ENCODE measurements around the gene CDH23.

Gene CDH23

DNA sequence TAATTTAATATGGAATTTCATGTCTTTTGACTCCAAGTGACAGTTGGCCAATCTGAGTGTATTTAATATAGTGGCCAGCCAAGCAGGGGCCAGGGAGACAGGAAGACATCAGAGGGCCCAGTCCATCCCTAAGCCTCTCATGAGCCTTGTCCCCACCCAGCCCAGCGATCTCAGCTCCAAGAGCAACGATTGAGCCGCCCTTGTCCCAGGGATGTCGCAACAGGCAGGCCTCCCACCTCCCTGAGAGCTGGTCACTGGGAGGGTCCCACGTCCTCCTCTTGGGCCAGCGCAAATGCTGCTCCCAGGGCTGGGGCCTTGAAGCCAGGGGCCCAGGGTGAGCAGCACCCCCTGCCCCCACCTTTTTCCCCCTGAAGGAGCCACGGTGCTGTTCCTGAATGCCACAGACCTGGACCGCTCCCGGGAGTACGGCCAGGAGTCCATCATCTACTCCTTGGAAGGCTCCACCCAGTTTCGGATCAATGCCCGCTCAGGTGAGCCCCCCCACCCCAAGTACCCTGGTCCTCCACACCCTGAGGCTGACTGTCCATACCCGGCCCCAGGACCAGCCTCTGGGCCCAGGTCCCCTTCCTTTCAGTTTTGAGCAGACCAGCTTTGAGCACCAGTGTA, 293.5 kb downstream of the CDH23 start:
- H3K36me3 ChIP-seq (ENCODE audit: control insufficient read depth, insufficient read depth, low read length) = no peaks in the 10 kb centered on the region

GRCh38 chr10:71691405-71691804, 294.7 kb downstream of the CDH23 start:
- peaks cover under 1% of the 10 kb centered on the region for H3K4me1 ChIP-seq (ENCODE audit: control insufficient read depth, insufficient read depth, low read length)
- no peaks in the 10 kb centered on the region for H3K9me3 ChIP-seq (ENCODE audit: control insufficient read depth, low read length)
- 89 to 92% methylated on average over 2 of the region's 2 CpGs for WGBS, 2 experiments
- H3K27me3 ChIP-seq (ENCODE audit: control insufficient read depth, insufficient read depth, low read length, poor library complexity, severe bottlenecking) = no peaks in the 10 kb centered on the region
- no peaks in the 10 kb centered on the region for H3K36me3 ChIP-seq (ENCODE audit: control insufficient read depth, insufficient read depth, low read length)
- H3K27ac ChIP-seq (ENCODE audit: insufficient read depth, low read depth, low read length, poor library complexity, severe bottlenecking) = no peak overlapping the region
- no peak overlapping the region for H3K4me3 ChIP-seq (ENCODE audit: insufficient read depth, low read depth, low read length)

More for the DNA sequence above, 293.5 kb downstream of the CDH23 start:
- peaks cover 7% of the 10 kb centered on the region for H3K4me1 ChIP-seq (ENCODE audit: control insufficient read depth, insufficient read depth, low read length)
- H3K27ac ChIP-seq (ENCODE audit: insufficient read depth, low read depth, low read length, poor library complexity, severe bottlenecking) = no peak overlapping the region
- H3K27me3 ChIP-seq (ENCODE audit: control insufficient read depth, insufficient read depth, low read length, poor library complexity, severe bottlenecking) = no peaks in the 10 kb centered on the region
- H3K9me3 ChIP-seq (ENCODE audit: control insufficient read depth, low read length) = no peaks in the 10 kb centered on the region
- 91 to 92% methylated on average over 13 of the region's 13 CpGs for WGBS, 2 experiments
- H3K4me3 ChIP-seq (ENCODE audit: insufficient read depth, low read depth, low read length) = no peak overlapping the region

GRCh38 chr10:71692598-71693306, 296.0 kb downstream of the CDH23 start:
- 81 to 83% methylated on average over 7 of the region's 7 CpGs for WGBS, 2 experiments

GRCh38 chr10:71693377-71693776, 296.7 kb downstream of the CDH23 start:
- no peak overlapping the region for H3K27ac ChIP-seq (ENCODE audit: insufficient read depth, low read depth, low read length, poor library complexity, severe bottlenecking)
- H3K9me3 ChIP-seq (ENCODE audit: control insufficient read depth, low read length) = no peaks in the 10 kb centered on the region
- H3K27me3 ChIP-seq (ENCODE audit: control insufficient read depth, insufficient read depth, low read length, poor library complexity, severe bottlenecking) = no peaks in the 10 kb centered on the region
- no peak overlapping the region for H3K4me3 ChIP-seq (ENCODE audit: insufficient read depth, low read depth, low read length)
- no peaks in the 10 kb centered on the region for H3K36me3 ChIP-seq (ENCODE audit: control insufficient read depth, insufficient read depth, low read length)
- H3K4me1 ChIP-seq (ENCODE audit: control insufficient read depth, insufficient read depth, low read length) = peaks cover 3% of the 10 kb centered on the region
- WGBS, 2 experiments = 95 to 100% methylated on average over 4 of the region's 5 CpGs

More at GRCh38 chr10:71692598-71693306, 296.0 kb downstream of the CDH23 start:
- Histone ChIP-seq H3K4me1 (ENCODE audit: control insufficient read depth, insufficient read depth, low read length) (peaks cover 3% of the 10 kb centered on the region), H3K9me3 (ENCODE audit: control insufficient read depth, low read length) (no peaks in the 10 kb centered on the region), H3K27me3 (ENCODE audit: control insufficient read depth, insufficient read depth, low read length, poor library complexity, severe bottlenecking) (no peaks in the 10 kb centered on the region), H3K4me3 (ENCODE audit: insufficient read depth, low read depth, low read length) (no peak overlapping the region), H3K36me3 (ENCODE audit: control insufficient read depth, insufficient read depth, low read length) (no peaks in the 10 kb centered on the region), H3K27ac (ENCODE audit: insufficient read depth, low read depth, low read length, poor library complexity, severe bottlenecking) (no peak overlapping the region)

DNA sequence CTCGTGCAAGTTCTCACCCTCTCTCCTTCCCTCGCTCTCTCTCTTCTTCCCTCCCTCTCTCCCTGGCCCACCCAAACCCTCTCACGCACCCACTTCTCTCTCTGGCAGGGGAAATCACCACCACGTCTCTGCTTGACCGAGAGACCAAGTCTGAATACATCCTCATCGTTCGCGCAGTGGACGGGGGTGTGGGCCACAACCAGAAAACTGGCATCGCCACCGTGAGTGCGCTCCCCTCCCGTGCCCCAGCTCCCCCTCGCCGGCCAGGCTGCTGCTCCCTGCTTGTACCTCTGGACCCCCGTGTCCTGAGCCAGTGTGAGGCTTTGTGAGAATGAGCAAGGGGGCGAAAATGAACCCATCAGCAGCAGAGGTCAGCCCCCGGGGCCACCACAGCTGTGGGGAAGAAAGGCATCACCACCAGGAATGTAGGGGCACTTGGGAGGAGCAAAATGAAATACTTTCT, 297.4 kb downstream of the CDH23 start:
- H3K36me3 ChIP-seq (ENCODE audit: control insufficient read depth, insufficient read depth, low read length) = no peaks in the 10 kb centered on the region

DNA sequence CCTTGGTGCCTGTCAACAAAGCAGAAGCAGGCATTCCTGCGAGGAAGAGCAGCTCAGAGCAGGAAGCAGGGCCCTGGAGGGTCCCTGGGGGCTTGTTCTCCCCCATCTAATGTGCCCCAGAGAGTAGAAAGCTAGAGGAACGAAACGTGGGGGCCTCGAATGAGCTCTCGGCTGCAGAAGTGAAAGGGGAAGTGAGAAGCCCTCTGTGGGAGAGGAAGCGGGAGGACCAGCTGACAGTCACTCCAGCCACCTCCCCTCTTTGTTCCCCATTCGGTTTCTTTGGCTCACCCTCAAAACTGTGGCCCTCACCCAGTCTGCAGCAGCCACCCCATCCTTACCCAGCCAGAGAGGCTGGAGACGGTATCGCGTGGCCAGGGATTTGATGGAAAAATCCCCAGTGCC, 297.8 kb downstream of the CDH23 start:
- no peak overlapping the region for H3K4me3 ChIP-seq (ENCODE audit: insufficient read depth, low read depth, low read length)
- H3K27ac ChIP-seq (ENCODE audit: insufficient read depth, low read depth, low read length, poor library complexity, severe bottlenecking) = no peak overlapping the region
- no peaks in the 10 kb centered on the region for H3K27me3 ChIP-seq (ENCODE audit: control insufficient read depth, insufficient read depth, low read length, poor library complexity, severe bottlenecking)
- peaks cover 3% of the 10 kb centered on the region for H3K4me1 ChIP-seq (ENCODE audit: control insufficient read depth, insufficient read depth, low read length)
- no peaks in the 10 kb centered on the region for H3K9me3 ChIP-seq (ENCODE audit: control insufficient read depth, low read length)
- no peaks in the 10 kb centered on the region for H3K36me3 ChIP-seq (ENCODE audit: control insufficient read depth, insufficient read depth, low read length)
- 82 to 85% methylated on average over 10 of the region's 10 CpGs for WGBS, 2 experiments

More for the DNA sequence above, 297.4 kb downstream of the CDH23 start:
- Histone ChIP-seq H3K27ac (ENCODE audit: insufficient read depth, low read depth, low read length, poor library complexity, severe bottlenecking) (no peak overlapping the region), H3K4me3 (ENCODE audit: insufficient read depth, low read depth, low read length) (no peak overlapping the region), H3K4me1 (ENCODE audit: control insufficient read depth, insufficient read depth, low read length) (peaks cover 3% of the 10 kb centered on the region), H3K9me3 (ENCODE audit: control insufficient read depth, low read length) (no peaks in the 10 kb centered on the region), H3K27me3 (ENCODE audit: control insufficient read depth, insufficient read depth, low read length, poor library complexity, severe bottlenecking) (no peaks in the 10 kb centered on the region)
- WGBS, 2 experiments = 82 to 83% methylated on average over 18 of the region's 18 CpGs

DNA sequence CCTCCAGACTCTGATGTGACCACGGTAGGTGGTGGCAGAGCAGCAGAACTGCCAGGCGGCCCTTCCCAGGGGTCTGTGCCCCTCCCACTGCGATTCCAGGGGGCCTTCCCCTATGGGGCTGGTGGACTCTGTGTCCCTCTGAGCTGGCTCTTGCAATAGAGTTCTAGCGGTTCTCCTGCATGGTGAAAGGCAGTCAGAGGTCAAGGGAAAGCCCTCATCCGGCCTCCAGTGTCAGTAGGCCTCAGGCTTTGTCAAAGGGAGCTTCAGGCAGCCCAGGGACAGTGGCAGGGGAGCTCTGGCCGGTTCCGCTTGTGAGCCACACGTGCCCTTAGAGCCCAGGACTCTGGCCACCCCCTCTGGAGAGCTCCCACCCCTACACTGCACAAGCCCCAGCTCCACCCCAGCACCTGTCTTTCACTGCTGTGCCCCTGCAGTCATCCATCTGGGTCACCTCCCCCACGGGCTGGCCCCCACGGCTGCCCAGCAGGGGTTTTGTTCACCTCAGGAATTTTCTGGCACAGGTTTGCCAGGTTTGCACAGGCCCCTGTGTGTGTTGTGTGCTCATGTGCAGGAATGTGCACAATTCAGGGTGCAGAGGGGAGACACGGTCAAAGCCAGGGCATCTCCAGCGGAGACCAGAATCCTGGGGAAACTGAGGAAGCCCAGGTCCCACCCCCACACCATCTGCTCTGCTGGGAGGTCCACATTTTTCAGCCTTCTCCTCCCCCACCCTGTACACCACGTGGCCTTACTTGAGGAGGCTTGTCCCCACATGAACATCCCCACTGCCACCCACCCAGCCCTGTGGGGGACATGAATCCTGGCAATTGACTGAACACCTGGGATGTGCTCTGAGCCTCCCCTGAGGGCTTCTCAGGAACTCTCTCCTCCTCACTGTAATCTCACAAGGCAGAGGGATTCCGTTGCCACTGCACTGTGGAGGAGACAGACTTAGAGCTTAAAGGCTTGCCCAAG, 299.1 kb downstream of the CDH23 start:
- no peaks in the 10 kb centered on the region for H3K27me3 ChIP-seq (ENCODE audit: control insufficient read depth, insufficient read depth, low read length, poor library complexity, severe bottlenecking)
- 88 to 90% methylated on average over 14 of the region's 14 CpGs for WGBS, 2 experiments
- H3K9me3 ChIP-seq (ENCODE audit: control insufficient read depth, low read length) = no peaks in the 10 kb centered on the region
- peaks cover 8% of the 10 kb centered on the region for H3K4me1 ChIP-seq (ENCODE audit: control insufficient read depth, insufficient read depth, low read length)
- H3K36me3 ChIP-seq (ENCODE audit: control insufficient read depth, insufficient read depth, low read length) = no peaks in the 10 kb centered on the region
- H3K4me3 ChIP-seq (ENCODE audit: insufficient read depth, low read depth, low read length) = no peak overlapping the region
- H3K27ac ChIP-seq (ENCODE audit: insufficient read depth, low read depth, low read length, poor library complexity, severe bottlenecking) = no peak overlapping the region

DNA sequence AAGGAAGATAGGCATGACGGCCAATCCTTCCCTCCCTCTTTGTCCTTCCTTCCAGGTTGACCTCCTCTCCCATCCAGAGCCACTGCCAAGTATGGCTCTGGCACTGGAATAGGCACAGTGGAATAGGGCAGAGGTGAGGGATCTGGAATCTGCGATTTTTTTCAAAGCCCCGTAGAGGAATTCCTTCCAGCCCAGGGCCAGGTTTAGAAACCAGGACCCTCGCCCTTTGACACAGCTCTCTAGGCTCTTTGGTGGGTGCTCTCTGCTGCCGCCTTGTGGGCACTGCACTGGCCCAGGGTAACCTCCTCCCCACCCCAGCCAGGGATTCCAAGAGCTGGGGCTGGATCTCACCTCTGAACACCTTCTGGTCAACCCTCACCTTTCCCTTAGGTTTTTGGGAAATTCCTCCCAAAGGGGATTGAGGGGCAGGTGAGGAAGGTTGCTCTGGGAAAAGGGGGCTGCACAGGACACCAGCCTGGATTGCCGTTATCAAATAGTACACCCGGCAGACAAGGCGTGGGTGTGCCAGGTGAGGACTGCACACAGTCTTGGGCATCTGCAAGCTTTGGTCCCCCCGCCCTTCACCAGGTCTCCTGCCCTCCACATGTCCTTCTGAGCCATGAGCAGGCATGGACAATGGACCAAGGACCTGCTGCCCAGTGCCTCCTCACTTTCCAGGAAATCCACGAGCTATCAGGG, 300.1 kb downstream of the CDH23 start:
- Histone ChIP-seq H3K36me3 (ENCODE audit: control insufficient read depth, insufficient read depth, low read length) (no peaks in the 10 kb centered on the region), H3K9me3 (ENCODE audit: control insufficient read depth, low read length) (no peaks in the 10 kb centered on the region), H3K4me3 (ENCODE audit: insufficient read depth, low read depth, low read length) (no peak overlapping the region), H3K27ac (ENCODE audit: insufficient read depth, low read depth, low read length, poor library complexity, severe bottlenecking) (no peak overlapping the region), H3K27me3 (ENCODE audit: control insufficient read depth, insufficient read depth, low read length, poor library complexity, severe bottlenecking) (no peaks in the 10 kb centered on the region), H3K4me1 (ENCODE audit: control insufficient read depth, insufficient read depth, low read length) (peaks cover 13% of the 10 kb centered on the region)
- 58% methylated on average over 10 of the region's 10 CpGs for WGBS, 2 experiments

DNA sequence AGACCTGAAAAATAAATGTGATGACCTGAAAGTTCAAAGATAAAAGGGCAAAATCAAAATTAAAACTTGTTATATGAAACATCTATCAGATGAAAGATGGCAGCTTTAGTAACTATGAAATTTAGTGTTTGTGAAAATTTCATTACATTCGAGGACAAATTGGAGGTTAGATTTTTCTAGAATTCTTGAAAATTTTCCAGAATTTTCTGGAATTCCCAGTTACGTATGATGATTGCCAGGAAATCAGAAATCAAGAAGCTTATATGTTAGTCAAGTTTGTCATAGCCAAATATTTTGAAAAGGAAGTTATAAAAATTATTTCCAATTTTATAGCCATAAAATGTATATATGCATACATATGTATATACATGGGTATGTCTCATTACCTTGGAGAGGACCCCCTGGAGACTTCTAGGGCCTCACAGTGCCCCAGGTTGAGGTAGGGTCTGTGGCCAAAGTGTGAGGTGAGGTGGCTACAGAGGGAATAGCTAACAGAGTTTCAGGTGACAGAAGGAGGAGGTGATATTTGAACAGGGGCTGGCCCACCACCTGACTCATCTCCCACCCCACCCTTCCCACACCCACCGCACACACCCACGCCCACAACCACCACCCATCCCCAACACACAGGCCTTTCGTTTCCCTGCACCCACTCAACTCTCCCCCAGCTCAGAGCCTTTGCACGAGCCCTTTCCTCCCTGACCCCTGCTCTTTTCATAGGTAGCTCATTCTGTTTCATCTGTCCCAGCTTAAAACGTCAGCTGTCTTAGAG, 301.4 kb downstream of the CDH23 start:
- WGBS, 2 experiments = 86 to 87% methylated on average over 7 of the region's 7 CpGs
- peaks cover 13% of the 10 kb centered on the region for H3K4me1 ChIP-seq (ENCODE audit: control insufficient read depth, insufficient read depth, low read length)
- H3K27me3 ChIP-seq (ENCODE audit: control insufficient read depth, insufficient read depth, low read length, poor library complexity, severe bottlenecking) = no peaks in the 10 kb centered on the region
- H3K36me3 ChIP-seq (ENCODE audit: control insufficient read depth, insufficient read depth, low read length) = no peaks in the 10 kb centered on the region
- H3K9me3 ChIP-seq (ENCODE audit: control insufficient read depth, low read length) = no peaks in the 10 kb centered on the region
- H3K27ac ChIP-seq (ENCODE audit: insufficient read depth, low read depth, low read length, poor library complexity, severe bottlenecking) = no peak overlapping the region
- no peak overlapping the region for H3K4me3 ChIP-seq (ENCODE audit: insufficient read depth, low read depth, low read length)

Measured in ectodermal cell (in vitro differentiated cells).